ENCODE results near the gene RBM20.
A peak's percentile ranks its signal among the peaks of the same experiment; 100 is the strongest.

RBM20 gene

GRCh38 chr10:110643653-110644597 is at the start of gene RBM20:
TSS of gene RBM20 (plus strand) at chr10:110644336. CDS start at chr10:110644455, 119 bp downstream.
- no peaks in the 10 kb centered on the region for H3K36me3 ChIP-seq
- H3K27ac ChIP-seq = peak within 1 kb of the TSS; percentile 67
- H3K27me3 ChIP-seq (ENCODE audit: insufficient read depth, low read depth, severe bottlenecking) = no peaks in the 10 kb centered on the region
- H3K9me3 ChIP-seq (ENCODE audit: severe bottlenecking) = no peaks in the 10 kb centered on the region
- TF ChIP-seq CTCF (IDR thresholded peaks at IDR 0.05; ENCODE audit: low read depth, low read length) = no peak
- peak within 1 kb of the TSS; percentile 83 for H3K4me3 ChIP-seq (ENCODE audit: low read depth, low read length)
- DNase-seq = peak; percentile 76

GRCh38 chr10:110597476-110597875 is 46.7 kb upstream of the RBM20 start:
- TF ChIP-seq CTCF (IDR thresholded peaks at IDR 0.05; ENCODE audit: low read depth, low read length) = no peak
- Histone ChIP-seq H3K27ac (no peak overlapping the region), H3K9me3 (ENCODE audit: severe bottlenecking) (no peaks in the 10 kb centered on the region), H3K36me3 (peaks cover 73% of the 10 kb centered on the region), H3K27me3 (ENCODE audit: insufficient read depth, low read depth, severe bottlenecking) (no peaks in the 10 kb centered on the region), H3K4me3 (ENCODE audit: low read depth, low read length) (no peak overlapping the region)
- no peak for DNase-seq

- H3K27ac ChIP-seq = no peak overlapping the region
- no peaks in the 10 kb centered on the region for H3K9me3 ChIP-seq (ENCODE audit: severe bottlenecking)
- H3K4me3 ChIP-seq (ENCODE audit: low read depth, low read length) = no peak overlapping the region
- no peaks in the 10 kb centered on the region for H3K27me3 ChIP-seq (ENCODE audit: insufficient read depth, low read depth, severe bottlenecking)
- peaks cover 72% of the 10 kb centered on the region for H3K36me3 ChIP-seq
- TF ChIP-seq CTCF (IDR thresholded peaks at IDR 0.05; ENCODE audit: low read depth, low read length) = peak; percentile 58
- peak; percentile 60 for DNase-seq
These were observed 43.5 kb upstream of the RBM20 start for GRCh38 chr10:110600487-110601101.

GRCh38 chr10:110601581-110601980 is 42.6 kb upstream of the RBM20 start:
- no peak for DNase-seq
- no peak overlapping the region for H3K4me3 ChIP-seq (ENCODE audit: low read depth, low read length)
- no peak for TF ChIP-seq CTCF (IDR thresholded peaks at IDR 0.05; ENCODE audit: low read depth, low read length)
- H3K9me3 ChIP-seq (ENCODE audit: severe bottlenecking) = no peaks in the 10 kb centered on the region
- peaks cover 74% of the 10 kb centered on the region for H3K36me3 ChIP-seq
- no peaks in the 10 kb centered on the region for H3K27me3 ChIP-seq (ENCODE audit: insufficient read depth, low read depth, severe bottlenecking)
- no peak overlapping the region for H3K27ac ChIP-seq

- no peaks in the 10 kb centered on the region for H3K9me3 ChIP-seq (ENCODE audit: severe bottlenecking)
- H3K27ac ChIP-seq = no peak overlapping the region
- H3K36me3 ChIP-seq = peaks cover 28% of the 10 kb centered on the region
- no peak overlapping the region for H3K4me3 ChIP-seq (ENCODE audit: low read depth, low read length)
- no peak for TF ChIP-seq CTCF (IDR thresholded peaks at IDR 0.05; ENCODE audit: low read depth, low read length)
- no peaks in the 10 kb centered on the region for H3K27me3 ChIP-seq (ENCODE audit: insufficient read depth, low read depth, severe bottlenecking)
- no peak for DNase-seq
These were observed 36.0 kb upstream of the RBM20 start for GRCh38 chr10:110608087-110608486.

All from WERI-Rb-1 (cell line).